SK-N-MC (cell line): Measurements from ENCODE around the gene HTRA1.

ENCODE experiments used
- EZH2 ChIP-seq: fragments of 200-600 bp; sonication (generic); IDR thresholded peaks from one replicate; pipeline ENCODE4 v1.6.1; 2017; ENCODE audit warnings: antibody characterized with exemption
- POLR2AphosphoS5 ChIP-seq: IDR thresholded peaks from 2 replicates; pipeline ENCODE4 v1.6.1; 2012; ENCODE audit warnings: mild to moderate bottlenecking, low read depth, low read length, borderline replicate concordance

- TF ChIP-seq POLR2AphosphoS5 (no peak), EZH2 (no peak)
Observed at GRCh38 chr10:122467701-122468100, 6.3 kb downstream of the HTRA1 start.
